HG03442 (cell line): Measurements from ENCODE around the gene GBP3.
"Not testable (repeated sequence)": the region's sequence is repeated elsewhere in the genome, so short reads cannot be mapped to it uniquely, and the experiment has no call there.

Source experiments
- ATAC-seq: cut with Tn5 transposase; IDR thresholded peaks from one replicate; pipeline ENCODE4 v1.9.1; 2021; ENCODE audit warnings: mild to moderate bottlenecking, moderate library complexity; ENCODE audit not compliant: unreplicated experiment

The GBP3 gene

GRCh38 chr1:88979749-88980116 lies 42.9 kb downstream of the GBP3 start:
- no peak for ATAC-seq

- ATAC-seq: no peak
Observed at GRCh38 chr1:88979054-88979748, 43.5 kb downstream of the GBP3 start.

- no peak for ATAC-seq
Observed at GRCh38 chr1:88976235-88976634, 46.4 kb downstream of the GBP3 start.

GRCh38 chr1:88974616-88975172 lies 48.0 kb downstream of the GBP3 start:
- not testable (repeated sequence) for ATAC-seq

- no peak for ATAC-seq
Observed at GRCh38 chr1:88973520-88974137, 49.0 kb downstream of the GBP3 start.

- no peak for ATAC-seq
Observed at GRCh38 chr1:88961647-88962275, 60.9 kb downstream of the GBP3 start.

- no peak for ATAC-seq
Observed at GRCh38 chr1:88961081-88961480, 61.6 kb downstream of the GBP3 start.
